GM23338 (cell line): ENCODE data around the gene PXMP4. TPM values are rescaled to one million over a fixed set of nuclear protein-coding genes. Genes with fewer than 3 reads are reported as not detected.

Experiments
- ATAC-seq: fragments of 200-7000 bp; cut with Tn5 transposase; 3 replicates; pipeline ENCODE4 v1.9.1; 2020
- DNase-seq: peaks from one replicate; pipeline ENCODE4 v3.0.0-alpha.2; 2015; ENCODE audit warnings: low spot score
- H2AFZ ChIP-seq: fragments of 200-600 bp; sonication (generic); 2 replicates; pipeline ENCODE4 v1.8.0; 2016; ENCODE audit warnings: antibody characterized with exemption, mild to moderate bottlenecking, moderate library complexity
- H3F3A ChIP-seq: fragments of 200-600 bp; sonication (generic); replicated peaks from 2 replicates; pipeline ENCODE4 v1.8.0; 2017; ENCODE audit warnings: antibody characterized with exemption, mixed run types, low read depth
- H3K27ac ChIP-seq: fragments of 200-600 bp; sonication (generic); 2 replicates; pipeline ENCODE4 v1.6.1; 2016; ENCODE audit warnings: low read depth
- H3K27me3 ChIP-seq: fragments of 200-600 bp; sonication (generic); 2 replicates; pipeline ENCODE4 v1.8.0; 2016; ENCODE audit warnings: mild to moderate bottlenecking, mixed run types, moderate library complexity; ENCODE audit not compliant: insufficient read depth
- H3K36me3 ChIP-seq: fragments of 200-600 bp; sonication (generic); 2 replicates; pipeline ENCODE4 v1.8.0; 2016; ENCODE audit warnings: mild to moderate bottlenecking; ENCODE audit not compliant: insufficient read depth
- H3K4me1 ChIP-seq: fragments of 200-600 bp; sonication (generic); 2 replicates; pipeline ENCODE4 v1.8.0; 2016; ENCODE audit warnings: mild to moderate bottlenecking, moderate library complexity; ENCODE audit not compliant: insufficient read depth
- H3K4me2 ChIP-seq: fragments of 200-600 bp; sonication (generic); 2 replicates; pipeline ENCODE4 v1.7.1; 2017; ENCODE audit warnings: mixed run types
- H3K4me3 ChIP-seq: fragments of 200-600 bp; sonication (generic); 2 replicates; pipeline ENCODE4 v1.6.1; 2016; ENCODE audit warnings: mixed run types
- H3K79me2 ChIP-seq: fragments of 200-600 bp; sonication (generic); replicated peaks from 2 replicates; pipeline ENCODE4 v1.8.0; 2017; ENCODE audit warnings: mild to moderate bottlenecking; ENCODE audit not compliant: insufficient read depth
- H3K9me2 ChIP-seq: fragments of 200-600 bp; sonication (generic); 2 replicates; pipeline ENCODE4 v1.8.0; 2017; ENCODE audit not compliant: insufficient read depth
- H4K20me1 ChIP-seq: fragments of 200-600 bp; sonication (generic); replicated peaks from 2 replicates; pipeline ENCODE4 v1.8.0; 2017; ENCODE audit warnings: mild to moderate bottlenecking; ENCODE audit not compliant: insufficient read depth
- H3K27ac Mint-ChIP-seq: 2 replicates; pipeline ENCODE4 v1.8.0; 2020; ENCODE audit warnings: inconsistent platforms, mild to moderate bottlenecking, moderate library complexity, mixed read lengths
- H3K27me3 Mint-ChIP-seq: 3 replicates; pipeline ENCODE4 v1.8.0; 2022; ENCODE audit warnings: low read depth, mild to moderate bottlenecking, moderate library complexity, mixed read lengths, inconsistent platforms; ENCODE audit not compliant: insufficient read depth, poor library complexity
- H3K36me3 Mint-ChIP-seq: 3 replicates; pipeline ENCODE4 v1.8.0; 2021; ENCODE audit warnings: low read depth, mild to moderate bottlenecking, inconsistent platforms, moderate library complexity, mixed read lengths
- H3K4me1 Mint-ChIP-seq: 3 replicates; pipeline ENCODE4 v1.8.0; 2020; ENCODE audit warnings: mild to moderate bottlenecking, inconsistent platforms, mixed read lengths
- H3K4me3 Mint-ChIP-seq: 3 replicates; pipeline ENCODE4 v1.8.0; 2021; ENCODE audit warnings: moderate library complexity, mild to moderate bottlenecking, inconsistent platforms, mixed read lengths
- H3K9me3 Mint-ChIP-seq: 3 replicates; pipeline ENCODE4 v1.8.0; 2020; ENCODE audit warnings: moderate library complexity, mild to moderate bottlenecking, inconsistent platforms, mixed read lengths
- CREB1 ChIP-seq: fragments of 250-450 bp; sonication (Bioruptor Pico); IDR thresholded peaks from 2 replicates; pipeline ENCODE4 v1.5.0; 2020; ENCODE audit warnings: low read depth, mild to moderate bottlenecking, moderate library complexity
- EZH2 ChIP-seq: fragments of 200-600 bp; sonication (generic); IDR thresholded peaks from one replicate; pipeline ENCODE4 v1.8.0; 2017; ENCODE audit warnings: antibody characterized with exemption, mild to moderate bottlenecking, low read depth; ENCODE audit not compliant: unreplicated experiment
- EZH2phosphoT487 ChIP-seq: fragments of 200-600 bp; sonication (generic); IDR thresholded peaks from one replicate; pipeline ENCODE4 v1.8.1; 2018; ENCODE audit warnings: antibody characterized with exemption; ENCODE audit not compliant: unreplicated experiment
- JUNB ChIP-seq: IDR thresholded peaks from one replicate; pipeline ENCODE4 v1.6.1; 2016; ENCODE audit warnings: antibody characterized with exemption; ENCODE audit not compliant: unreplicated experiment
- NANOG ChIP-seq: IDR thresholded peaks from 2 replicates; pipeline ENCODE4 v1.6.1; 2016; ENCODE audit warnings: antibody characterized with exemption, borderline replicate concordance
- STAT1 ChIP-seq: IDR thresholded peaks from one replicate; pipeline ENCODE4 v1.6.1; 2016; ENCODE audit warnings: antibody characterized with exemption; ENCODE audit not compliant: unreplicated experiment
- ZNF114 ChIP-seq: fragments of 250-450 bp; sonication (Bioruptor Pico); IDR thresholded peaks from 2 replicates; pipeline ENCODE4 v1.5.0; 2020; ENCODE audit warnings: mild to moderate bottlenecking, moderate library complexity
- ZNF331 ChIP-seq: fragments of 250-450 bp; sonication (Bioruptor Pico); IDR thresholded peaks from 2 replicates; pipeline ENCODE4 v1.5.0; 2020; ENCODE audit warnings: low read depth, mild to moderate bottlenecking, moderate library complexity
- polyA plus RNA-seq: library from polyadenylated mRNA; unstranded; fragments of >200 nt; fragmentation: Nextera tagmentation; extraction: Ambion mirVana; gene quantifications from 2 replicates; pipeline ENCODE4 v1.2.1, GENCODE V29; 2016
- total RNA-seq: library from RNA; depleted of rRNA; stranded (reverse); fragments of >200 nt; shearing (Covaris generic); gene quantifications from 2 replicates; pipeline ENCODE4 v1.2.3, GENCODE V29; 2014
- TF ChIP-seq, protein P1 (sequence below), 2 experiments: fragments of 200-600 bp in 1 of 2; sonication (generic) in 1 of 2; conservative IDR thresholded peaks; 2 replicates each; pipeline versions ENCODE4 v1.5.1 to v1.6.1; 2016 to 2017; ENCODE audit warnings: antibody characterized with exemption in 2 of 2, low read depth in 2 of 2, mild to moderate bottlenecking in 2 of 2, moderate library complexity in 1 of 2
- TF ChIP-seq, protein P2 (sequence below): fragments of 250-450 bp; sonication (Bioruptor Pico); IDR thresholded peaks from 2 replicates; pipeline ENCODE4 v1.5.0; 2020; ENCODE audit warnings: mild to moderate bottlenecking, moderate library complexity
- TF ChIP-seq, protein P3 (sequence below): IDR thresholded peaks from one replicate; pipeline ENCODE4 v1.6.1; 2018; ENCODE audit warnings: antibody characterized with exemption; ENCODE audit not compliant: unreplicated experiment

PXMP4 gene
- total and polyA plus RNA-seq, 2 experiments from 2014 or later: 1.2 to 3.5 TPM

DNA sequence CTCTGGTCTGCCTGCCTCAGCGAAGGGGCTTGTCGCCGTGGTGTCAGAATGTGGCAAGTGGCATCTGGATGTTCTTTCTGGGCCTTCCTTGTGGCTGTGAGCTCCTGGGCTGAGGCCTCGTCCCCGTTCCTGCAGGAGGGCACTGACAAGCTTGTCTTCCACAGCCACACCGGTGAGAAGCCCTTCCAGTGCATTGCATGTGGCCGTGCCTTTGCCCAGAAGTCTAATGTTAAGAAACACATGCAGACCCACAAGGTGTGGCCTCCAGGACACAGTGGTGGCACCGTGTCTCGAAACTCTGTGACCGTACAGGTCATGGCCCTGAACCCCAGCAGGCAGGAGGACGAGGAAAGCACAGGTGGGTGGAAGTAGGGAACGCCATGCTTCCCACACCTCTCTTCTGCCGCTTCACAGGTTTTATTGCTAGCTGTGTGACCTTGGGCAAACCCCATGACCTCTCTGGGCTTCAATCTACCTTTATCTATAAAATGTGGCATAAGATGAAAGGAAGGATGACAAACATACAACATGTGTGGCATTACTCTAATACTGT is 41.7 kb upstream of the PXMP4 start:
- H3K27ac ChIP-seq: no peak overlapping the region
- peaks cover 3% of the 10 kb centered on the region; the same call in 1 of the 2 replicates for H3K36me3 ChIP-seq
- H3K27me3 ChIP-seq: no peaks in the 10 kb centered on the region
- no peaks in the 10 kb centered on the region for H3F3A ChIP-seq
- no peaks in the 10 kb centered on the region for H3K79me2 ChIP-seq
- no peak overlapping the region for H3K4me3 Mint-ChIP-seq
- H3K4me2 ChIP-seq: no peak overlapping the region
- H3K4me1 Mint-ChIP-seq: no peaks in the 10 kb centered on the region
- DNase-seq (no peak), ATAC-seq (no peak)
- H3K4me3 ChIP-seq: no peak overlapping the region
- TF ChIP-seq EZH2 (no peak), ZNF114 (no peak), STAT1 (no peak), CREB1 (no peak), EZH2phosphoT487 (no peak), ZNF331 (CRISPR knock-in tag) (no peak), NANOG (no peak), JUNB (no peak)
- TF ChIP-seq, protein P1, sequence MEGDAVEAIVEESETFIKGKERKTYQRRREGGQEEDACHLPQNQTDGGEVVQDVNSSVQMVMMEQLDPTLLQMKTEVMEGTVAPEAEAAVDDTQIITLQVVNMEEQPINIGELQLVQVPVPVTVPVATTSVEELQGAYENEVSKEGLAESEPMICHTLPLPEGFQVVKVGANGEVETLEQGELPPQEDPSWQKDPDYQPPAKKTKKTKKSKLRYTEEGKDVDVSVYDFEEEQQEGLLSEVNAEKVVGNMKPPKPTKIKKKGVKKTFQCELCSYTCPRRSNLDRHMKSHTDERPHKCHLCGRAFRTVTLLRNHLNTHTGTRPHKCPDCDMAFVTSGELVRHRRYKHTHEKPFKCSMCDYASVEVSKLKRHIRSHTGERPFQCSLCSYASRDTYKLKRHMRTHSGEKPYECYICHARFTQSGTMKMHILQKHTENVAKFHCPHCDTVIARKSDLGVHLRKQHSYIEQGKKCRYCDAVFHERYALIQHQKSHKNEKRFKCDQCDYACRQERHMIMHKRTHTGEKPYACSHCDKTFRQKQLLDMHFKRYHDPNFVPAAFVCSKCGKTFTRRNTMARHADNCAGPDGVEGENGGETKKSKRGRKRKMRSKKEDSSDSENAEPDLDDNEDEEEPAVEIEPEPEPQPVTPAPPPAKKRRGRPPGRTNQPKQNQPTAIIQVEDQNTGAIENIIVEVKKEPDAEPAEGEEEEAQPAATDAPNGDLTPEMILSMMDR (conservative IDR thresholded peaks at IDR 0.05; ENCODE audit: low read depth in 2 of 2): no peak
- TF ChIP-seq, protein P2, sequence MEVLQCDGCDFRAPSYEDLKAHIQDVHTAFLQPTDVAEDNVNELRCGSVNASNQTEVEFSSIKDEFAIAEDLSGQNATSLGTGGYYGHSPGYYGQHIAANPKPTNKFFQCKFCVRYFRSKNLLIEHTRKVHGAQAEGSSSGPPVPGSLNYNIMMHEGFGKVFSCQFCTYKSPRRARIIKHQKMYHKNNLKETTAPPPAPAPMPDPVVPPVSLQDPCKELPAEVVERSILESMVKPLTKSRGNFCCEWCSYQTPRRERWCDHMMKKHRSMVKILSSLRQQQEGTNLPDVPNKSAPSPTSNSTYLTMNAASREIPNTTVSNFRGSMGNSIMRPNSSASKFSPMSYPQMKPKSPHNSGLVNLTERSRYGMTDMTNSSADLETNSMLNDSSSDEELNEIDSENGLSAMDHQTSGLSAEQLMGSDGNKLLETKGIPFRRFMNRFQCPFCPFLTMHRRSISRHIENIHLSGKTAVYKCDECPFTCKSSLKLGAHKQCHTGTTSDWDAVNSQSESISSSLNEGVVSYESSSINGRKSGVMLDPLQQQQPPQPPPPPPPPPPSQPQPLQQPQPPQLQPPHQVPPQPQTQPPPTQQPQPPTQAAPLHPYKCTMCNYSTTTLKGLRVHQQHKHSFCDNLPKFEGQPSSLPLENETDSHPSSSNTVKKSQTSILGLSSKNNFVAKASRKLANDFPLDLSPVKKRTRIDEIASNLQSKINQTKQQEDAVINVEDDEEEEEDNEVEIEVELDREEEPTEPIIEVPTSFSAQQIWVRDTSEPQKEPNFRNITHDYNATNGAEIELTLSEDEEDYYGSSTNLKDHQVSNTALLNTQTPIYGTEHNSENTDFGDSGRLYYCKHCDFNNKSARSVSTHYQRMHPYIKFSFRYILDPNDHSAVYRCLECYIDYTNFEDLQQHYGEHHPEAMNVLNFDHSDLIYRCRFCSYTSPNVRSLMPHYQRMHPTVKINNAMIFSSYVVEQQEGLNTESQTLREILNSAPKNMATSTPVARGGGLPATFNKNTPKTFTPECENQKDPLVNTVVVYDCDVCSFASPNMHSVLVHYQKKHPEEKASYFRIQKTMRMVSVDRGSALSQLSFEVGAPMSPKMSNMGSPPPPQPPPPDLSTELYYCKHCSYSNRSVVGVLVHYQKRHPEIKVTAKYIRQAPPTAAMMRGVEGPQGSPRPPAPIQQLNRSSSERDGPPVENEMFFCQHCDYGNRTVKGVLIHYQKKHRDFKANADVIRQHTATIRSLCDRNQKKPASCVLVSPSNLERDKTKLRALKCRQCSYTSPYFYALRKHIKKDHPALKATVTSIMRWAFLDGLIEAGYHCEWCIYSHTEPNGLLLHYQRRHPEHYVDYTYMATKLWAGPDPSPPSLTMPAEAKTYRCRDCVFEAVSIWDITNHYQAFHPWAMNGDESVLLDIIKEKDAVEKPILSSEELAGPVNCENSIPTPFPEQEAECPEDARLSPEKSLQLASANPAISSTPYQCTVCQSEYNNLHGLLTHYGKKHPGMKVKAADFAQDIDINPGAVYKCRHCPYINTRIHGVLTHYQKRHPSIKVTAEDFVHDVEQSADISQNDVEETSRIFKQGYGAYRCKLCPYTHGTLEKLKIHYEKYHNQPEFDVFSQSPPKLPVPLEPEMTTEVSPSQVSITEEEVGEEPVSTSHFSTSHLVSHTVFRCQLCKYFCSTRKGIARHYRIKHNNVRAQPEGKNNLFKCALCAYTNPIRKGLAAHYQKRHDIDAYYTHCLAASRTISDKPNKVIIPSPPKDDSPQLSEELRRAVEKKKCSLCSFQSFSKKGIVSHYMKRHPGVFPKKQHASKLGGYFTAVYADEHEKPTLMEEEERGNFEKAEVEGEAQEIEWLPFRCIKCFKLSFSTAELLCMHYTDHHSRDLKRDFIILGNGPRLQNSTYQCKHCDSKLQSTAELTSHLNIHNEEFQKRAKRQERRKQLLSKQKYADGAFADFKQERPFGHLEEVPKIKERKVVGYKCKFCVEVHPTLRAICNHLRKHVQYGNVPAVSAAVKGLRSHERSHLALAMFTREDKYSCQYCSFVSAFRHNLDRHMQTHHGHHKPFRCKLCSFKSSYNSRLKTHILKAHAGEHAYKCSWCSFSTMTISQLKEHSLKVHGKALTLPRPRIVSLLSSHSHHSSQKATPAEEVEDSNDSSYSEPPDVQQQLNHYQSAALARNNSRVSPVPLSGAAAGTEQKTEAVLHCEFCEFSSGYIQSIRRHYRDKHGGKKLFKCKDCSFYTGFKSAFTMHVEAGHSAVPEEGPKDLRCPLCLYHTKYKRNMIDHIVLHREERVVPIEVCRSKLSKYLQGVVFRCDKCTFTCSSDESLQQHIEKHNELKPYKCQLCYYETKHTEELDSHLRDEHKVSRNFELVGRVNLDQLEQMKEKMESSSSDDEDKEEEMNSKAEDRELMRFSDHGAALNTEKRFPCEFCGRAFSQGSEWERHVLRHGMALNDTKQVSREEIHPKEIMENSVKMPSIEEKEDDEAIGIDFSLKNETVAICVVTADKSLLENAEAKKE (CRISPR knock-in tag): no peak
- TF ChIP-seq, protein P3, sequence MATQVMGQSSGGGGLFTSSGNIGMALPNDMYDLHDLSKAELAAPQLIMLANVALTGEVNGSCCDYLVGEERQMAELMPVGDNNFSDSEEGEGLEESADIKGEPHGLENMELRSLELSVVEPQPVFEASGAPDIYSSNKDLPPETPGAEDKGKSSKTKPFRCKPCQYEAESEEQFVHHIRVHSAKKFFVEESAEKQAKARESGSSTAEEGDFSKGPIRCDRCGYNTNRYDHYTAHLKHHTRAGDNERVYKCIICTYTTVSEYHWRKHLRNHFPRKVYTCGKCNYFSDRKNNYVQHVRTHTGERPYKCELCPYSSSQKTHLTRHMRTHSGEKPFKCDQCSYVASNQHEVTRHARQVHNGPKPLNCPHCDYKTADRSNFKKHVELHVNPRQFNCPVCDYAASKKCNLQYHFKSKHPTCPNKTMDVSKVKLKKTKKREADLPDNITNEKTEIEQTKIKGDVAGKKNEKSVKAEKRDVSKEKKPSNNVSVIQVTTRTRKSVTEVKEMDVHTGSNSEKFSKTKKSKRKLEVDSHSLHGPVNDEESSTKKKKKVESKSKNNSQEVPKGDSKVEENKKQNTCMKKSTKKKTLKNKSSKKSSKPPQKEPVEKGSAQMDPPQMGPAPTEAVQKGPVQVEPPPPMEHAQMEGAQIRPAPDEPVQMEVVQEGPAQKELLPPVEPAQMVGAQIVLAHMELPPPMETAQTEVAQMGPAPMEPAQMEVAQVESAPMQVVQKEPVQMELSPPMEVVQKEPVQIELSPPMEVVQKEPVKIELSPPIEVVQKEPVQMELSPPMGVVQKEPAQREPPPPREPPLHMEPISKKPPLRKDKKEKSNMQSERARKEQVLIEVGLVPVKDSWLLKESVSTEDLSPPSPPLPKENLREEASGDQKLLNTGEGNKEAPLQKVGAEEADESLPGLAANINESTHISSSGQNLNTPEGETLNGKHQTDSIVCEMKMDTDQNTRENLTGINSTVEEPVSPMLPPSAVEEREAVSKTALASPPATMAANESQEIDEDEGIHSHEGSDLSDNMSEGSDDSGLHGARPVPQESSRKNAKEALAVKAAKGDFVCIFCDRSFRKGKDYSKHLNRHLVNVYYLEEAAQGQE: no peak
- no peaks in the 10 kb centered on the region for H3K9me3 Mint-ChIP-seq
- H3K36me3 Mint-ChIP-seq: peaks cover 15% of the 10 kb centered on the region
- H3K27ac Mint-ChIP-seq: no peak overlapping the region
- H2AFZ ChIP-seq: no peak overlapping the region
- no peaks in the 10 kb centered on the region for H3K9me2 ChIP-seq
- H3K4me1 ChIP-seq: no peaks in the 10 kb centered on the region
- H4K20me1 ChIP-seq: no peaks in the 10 kb centered on the region
- H3K27me3 Mint-ChIP-seq: peaks cover 11% of the 10 kb centered on the region
